ENCODE data around the gene C16orf78.

The C16orf78 gene

DNA sequence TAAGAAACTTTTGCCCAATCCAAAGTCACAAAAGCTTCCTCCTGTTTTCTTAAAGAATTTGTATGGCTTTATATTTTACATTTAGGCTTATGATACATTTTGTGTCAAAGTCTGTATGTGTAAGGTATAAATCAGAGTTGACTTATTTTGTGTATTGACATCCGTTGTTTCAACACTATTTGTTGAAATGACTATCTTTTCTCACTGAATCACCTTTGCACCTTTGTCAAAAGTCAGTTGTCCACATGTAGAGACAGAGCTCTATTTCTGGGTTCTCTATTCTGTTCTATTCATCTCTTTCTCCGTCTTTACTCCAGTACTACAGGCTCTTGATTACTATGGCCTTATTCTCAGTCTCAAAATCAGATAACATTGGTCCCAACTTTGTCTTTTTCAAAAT lies 73.2 kb downstream of the C16orf78 start:
- Histone ChIP-seq H3K27me3 (ENCODE audit: insufficient read depth, low read length) (peaks cover 84% of the 10 kb centered on the region), H2AFZ (ENCODE audit: low read length, unreplicated experiment) (no peak overlapping the region), H3K79me2 (ENCODE audit: control insufficient read depth, insufficient read depth, low read length, unreplicated experiment) (no peaks in the 10 kb centered on the region), H3K4me3 (ENCODE audit: low read depth, low read length) (no peak overlapping the region), H3K27ac (ENCODE audit: low read depth, low read length) (no peak overlapping the region), H3K4me1 (ENCODE audit: control insufficient read depth, insufficient read depth, low read length, unreplicated experiment) (no peaks in the 10 kb centered on the region), H3K36me3 (ENCODE audit: insufficient read depth, low read length) (no peaks in the 10 kb centered on the region)

Data from ACC112 (cell line).